ENCODE data around the gene WDR70. TPM values are rescaled to one million over a fixed set of nuclear protein-coding genes. Genes with fewer than 3 reads are reported as not detected.
"Not testable (repeated sequence)": the region's sequence is repeated elsewhere in the genome, so short reads cannot be mapped to it uniquely, and the experiment has no call there.

Gene WDR70
- total and polyA plus RNA-seq, 10 of the 15 experiments (the other 5 are each of a cell fraction or from before 2014, with no cell fraction given): 10.9 to 33.6 (median 29.1) TPM

GRCh38 chr5:37478121-37478894, 99.2 kb downstream of the WDR70 start (continued):
- TF ChIP-seq CTCF (IDR thresholded peaks at IDR 0.05 in 2 of 3, conservative IDR thresholded peaks at IDR 0.05 in 1 of 3; ENCODE audit: control insufficient read depth in 2 of 3, extremely low read depth in 1 of 3, insufficient read depth in 1 of 3, low read depth in 3 of 3, low read length in 3 of 3) (no peak), ATF3 (IDR thresholded peaks at IDR 0.05; ENCODE audit: borderline replicate concordance, extremely low read depth, low read depth, low read length) (no peak), JUNB (IDR thresholded peaks at IDR 0.05) (no peak), KDM1A (IDR thresholded peaks at IDR 0.05; ENCODE audit: borderline replicate concordance) (no peak), CEBPZ (IDR thresholded peaks at IDR 0.05; ENCODE audit: low read depth, low read length) (no peak), HDGF (IDR thresholded peaks at IDR 0.05) (no peak), PML (IDR thresholded peaks at IDR 0.05; ENCODE audit: low read length) (no peak)

GRCh38 chr5:37481395-37481794, 102.3 kb downstream of the WDR70 start:
- H3K9ac ChIP-seq (ENCODE audit: control insufficient read depth, insufficient read depth, low read length); CTCF ChIA-PET; H3K36me3 ChIP-seq (ENCODE audit: control insufficient read depth in 2 of 2, insufficient read depth in 2 of 2, low read length in 1 of 2); SMC1A ChIA-PET (ENCODE audit: uncharacterized antibody, unreplicated experiment); H3K27me3 ChIP-seq (replicated peaks in 1 of 2; ENCODE audit: control insufficient read depth in 2 of 2, insufficient read depth in 2 of 2, low read length in 1 of 2); H3K79me2 ChIP-seq (ENCODE audit: control insufficient read depth, insufficient read depth, low read length); RAD21 ChIA-PET (ENCODE audit: unreplicated experiment); H2AFZ ChIP-seq (ENCODE audit: control insufficient read depth, low read depth, low read length); BruUV-seq (replicated peaks); H4K20me1 ChIP-seq (ENCODE audit: control insufficient read depth, insufficient read depth); intact Hi-C loops (cut with micrococcal nuclease; ENCODE audit: unreplicated experiment); H3K27ac ChIP-seq (ENCODE audit: control insufficient read depth, insufficient read depth); H3K4me2 ChIP-seq (ENCODE audit: control insufficient read depth, insufficient read depth); in situ Hi-C loops (cut with MboI); H3K9me3 ChIP-seq (replicated peaks; ENCODE audit: control insufficient read depth, insufficient read depth, low read length); POLR2A ChIA-PET; FAIRE-seq; DNase-seq (ENCODE audit: low read depth, low spot score); H3K4me1 ChIP-seq (ENCODE audit: control insufficient read depth, insufficient read depth, low read length); ATAC-seq; H3K4me3 ChIP-seq: not testable (repeated sequence)
- WGBS (ENCODE audit: insufficient coverage, insufficient replicate concordance, low lambda C conversion rate, missing lambda C conversion rate): 100% methylated on average over 3 of the region's 3 CpGs

Measured in GM12878 (cell line).